HUDEP-2 (cell line): ENCODE data around the gene TMCC3.

ENCODE experiments used
- DNase-seq, 76 experiments: peaks; one replicate each; lab custom pipeline; 2025; ENCODE audit not compliant: unreplicated experiment in 76 of 76; lab: John Stamatoyannopoulos, UW

TMCC3 gene

GRCh38 chr12:94538318-94538717, 112.0 kb downstream of the TMCC3 start:
- no peak for DNase-seq

GRCh38 chr12:94536040-94536965, 114.1 kb downstream of the TMCC3 start:
- DNase-seq, result no peak

DNA sequence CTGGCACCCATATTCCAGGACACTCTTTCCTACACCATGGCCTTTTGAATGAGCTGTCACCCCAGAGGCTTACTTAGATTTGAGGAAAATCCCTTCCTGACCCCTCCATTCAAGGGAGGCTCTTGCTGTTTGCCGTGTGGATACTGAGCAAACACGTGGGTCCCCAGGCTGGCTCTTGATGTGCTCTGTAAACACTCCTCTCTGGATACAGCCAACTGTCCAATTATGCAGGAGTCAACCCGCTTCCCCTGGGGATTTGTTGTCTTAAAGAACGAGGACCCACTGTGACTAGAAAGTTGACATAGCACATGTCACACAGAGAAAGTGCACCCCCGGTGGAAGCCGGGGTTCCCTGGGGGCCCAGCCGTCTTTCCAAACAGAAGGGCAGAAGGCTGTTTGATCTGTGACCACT, 114.8 kb downstream of the TMCC3 start:
- no peak for DNase-seq

- DNase-seq, result no peak
Observed at GRCh38 chr12:94534774-94535509, 115.4 kb downstream of the TMCC3 start.

GRCh38 chr12:94534278-94534677, 116.1 kb downstream of the TMCC3 start:
- no peak for DNase-seq

DNA sequence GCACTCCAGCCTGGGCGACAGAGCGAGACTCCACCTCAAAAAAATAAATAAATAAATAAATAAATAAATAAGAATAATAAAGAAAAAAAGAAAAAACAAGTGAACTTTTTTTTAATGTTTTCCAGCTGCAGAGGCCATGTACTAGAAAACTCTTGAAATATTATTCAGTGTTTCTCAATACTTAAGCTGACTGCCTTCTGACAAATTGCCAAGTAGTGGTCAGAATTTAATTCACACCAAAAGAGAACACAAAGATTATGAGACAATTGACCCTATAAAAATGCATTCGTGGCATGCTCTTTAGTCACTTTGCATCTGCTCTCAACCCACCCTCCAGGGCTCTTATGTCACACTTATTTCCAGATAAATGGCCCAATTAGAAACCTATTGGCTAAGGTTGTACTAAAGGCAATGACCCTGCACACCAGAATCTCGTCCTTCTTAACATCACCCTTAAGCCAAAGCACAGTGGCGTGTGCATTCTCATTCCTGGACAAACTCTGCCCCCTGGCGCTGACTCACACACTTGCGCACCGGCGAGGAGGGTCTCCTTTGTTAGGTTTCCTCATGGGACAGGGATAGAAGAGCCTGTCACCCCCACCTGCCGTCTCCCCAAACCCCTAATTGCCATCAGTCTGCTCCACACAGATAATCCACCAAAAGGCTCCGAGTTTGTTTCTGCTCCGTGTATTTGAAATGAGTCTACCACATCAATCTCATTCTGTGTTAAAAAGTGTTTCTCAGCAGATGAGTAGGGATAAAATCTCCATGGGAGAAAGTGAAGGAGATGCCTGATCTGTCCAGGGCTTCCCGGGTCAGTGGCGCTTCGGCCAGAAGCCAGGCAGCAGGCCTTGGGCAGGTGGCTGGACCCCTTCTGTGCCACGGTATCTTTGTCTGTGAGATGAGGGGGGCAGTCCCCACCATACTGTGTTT, 117.6 kb downstream of the TMCC3 start:
- DNase-seq, result peak in 51 of 76 experiments; percentile 3 to 65 (median 24)

GRCh38 chr12:94531196-94531720, 119.1 kb downstream of the TMCC3 start:
- DNase-seq, result no peak

GRCh38 chr12:94525951-94526350, 124.4 kb downstream of the TMCC3 start:
- no peak for DNase-seq
